Camera-type eye (tissue), 1 donor: ENCODE data around the gene RPL31. TPM values are rescaled to one million over a fixed set of nuclear protein-coding genes. Genes with fewer than 3 reads are reported as not detected.

Experiments
- total RNA-seq: library from RNA; depleted of rRNA; stranded (reverse); fragments of >200 nt; gene quantifications from one replicate; pipeline ENCODE4 v1.2.3, GENCODE V29; 2014

The RPL31 gene
- total RNA-seq: 917 TPM

DNA sequence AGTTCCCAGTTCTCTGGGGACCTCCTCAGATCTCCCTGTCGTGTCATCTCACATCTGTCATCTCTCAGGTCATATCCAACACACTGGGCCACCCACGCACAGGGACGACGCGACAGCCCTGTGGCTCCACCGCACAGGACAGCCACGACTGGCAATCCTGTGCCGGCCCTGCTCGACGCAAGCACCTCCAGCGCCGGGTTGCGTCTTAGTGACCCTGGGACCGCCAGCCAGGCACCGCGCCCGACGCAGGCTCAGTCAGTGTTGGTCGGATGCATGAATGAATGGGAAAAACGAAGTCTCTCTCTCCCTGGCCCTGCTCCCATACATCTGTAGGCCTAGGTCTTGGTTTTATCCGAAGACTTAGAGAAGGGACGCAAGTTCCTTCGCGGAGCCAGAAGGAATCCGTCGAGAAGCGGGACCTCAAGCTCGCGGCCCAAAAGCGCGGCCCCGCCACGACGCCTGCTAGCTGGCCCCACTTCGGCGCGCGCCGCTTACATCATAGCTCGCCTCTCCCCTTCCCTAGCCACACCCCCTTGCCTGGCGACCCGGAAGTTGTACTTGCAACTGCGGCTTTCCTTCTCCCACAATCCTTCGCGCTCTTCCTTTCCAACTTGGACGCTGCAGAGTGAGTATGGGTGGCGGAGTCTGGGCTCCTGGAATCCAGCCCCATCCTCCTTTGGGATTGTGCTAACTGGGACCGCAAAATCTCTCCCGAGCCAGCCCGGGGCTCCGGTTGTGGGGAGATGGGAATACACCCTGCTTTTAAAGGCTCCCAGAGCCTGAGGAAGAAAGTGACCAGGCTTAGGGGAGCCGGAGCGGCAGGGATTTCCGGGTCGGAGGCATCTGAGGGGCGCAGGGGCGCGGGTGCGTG lies at the start of gene RPL31:
Gene RPL31 (plus strand): TSS at position 599 of the 871 bp plus-strand sequence. CDS start 413 bp downstream, outside the sequence.

Other genes with a start within 250 kb of the RPL31 start
- 9.5 TPM for gene NPAS2, start 182.2 kb upstream of the RPL31 start, total RNA-seq
- gene TBC1D8, start 149.1 kb downstream of the RPL31 start, total RNA-seq: 20.8 TPM